Measurements from ENCODE around the gene RUSC1. TPM values are rescaled to one million over a fixed set of nuclear protein-coding genes. Genes with fewer than 3 reads are reported as not detected.

The RUSC1 gene
- total RNA-seq, 1 experiment from 2014 or later = 69.2 TPM

DNA sequence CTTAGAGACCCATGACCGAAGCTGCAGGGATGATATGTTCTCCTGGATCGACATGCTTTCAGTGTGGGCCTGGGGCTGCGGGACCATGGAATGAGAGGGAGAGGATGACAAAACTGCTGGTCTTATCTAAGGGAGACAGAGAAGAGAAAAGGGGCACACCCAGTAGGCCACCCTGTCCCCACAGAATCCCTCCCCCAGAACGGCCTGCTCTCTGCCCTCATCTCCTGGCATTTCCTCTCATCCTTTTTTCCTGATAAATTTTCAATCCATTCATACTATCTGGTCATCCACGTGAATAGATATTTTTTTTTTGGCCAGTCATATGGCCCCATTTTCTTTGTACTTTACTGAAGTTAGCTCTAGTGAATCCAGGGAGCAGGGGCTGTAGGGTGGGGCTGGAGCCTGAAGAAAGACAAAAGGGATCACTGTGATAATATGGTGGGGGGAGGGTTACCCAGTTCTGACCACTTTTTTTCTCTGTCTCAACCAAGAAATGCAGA lies 19.3 kb upstream of the RUSC1 start, which contains the start of gene PKLR:
TSS of gene PKLR (minus strand) at position 97 of the 500 bp plus-strand sequence. CDS start at position 54, 43 bp downstream.
- ChIA-PET RAD21 (ENCODE audit: low non-redundant PET in 1 of 2, low total read pairs in 2 of 2, uncharacterized antibody in 2 of 2, unreplicated experiment in 2 of 2) (interaction anchor here in 1 of 2 experiments (0.7 kb wide), 1 partner anchor 343 kb away, joined by 3 read pairs; no protein-coding TSS in a partner anchor), CTCF (no interaction called here), POLR2A (no interaction called here)
- Histone ChIP-seq H3K9me3 (ENCODE audit: control insufficient read depth in 1 of 2, insufficient read depth in 1 of 2, low read depth in 1 of 2, low read length in 2 of 2) (no peaks in the 10 kb centered on the region), H3K9ac (ENCODE audit: low read length) (no peak within 1 kb of the TSS), H3K4me3 (replicated peaks in 1 of 2; ENCODE audit: low read depth in 1 of 2, low read length in 2 of 2) (no peak within 1 kb of the TSS), H3K27ac (ENCODE audit: low read depth, low read length) (no peak within 1 kb of the TSS), H3K36me3 (ENCODE audit: control insufficient read depth in 1 of 2, insufficient read depth in 2 of 2, low read length in 2 of 2) (no peaks in the 10 kb centered on the region), H2AFZ (ENCODE audit: low read depth, low read length, poor library complexity, severe bottlenecking) (no peak within 1 kb of the TSS), H3K27me3 (ENCODE audit: insufficient read depth, low read length) (no peaks in the 10 kb centered on the region), H3K79me2 (ENCODE audit: insufficient read depth, low read length) (no peaks in the 10 kb centered on the region), H3K4me1 (ENCODE audit: control insufficient read depth in 1 of 2, insufficient read depth in 2 of 2, low read length in 2 of 2) (peaks cover 0 to 7% of the 10 kb centered on the region in 2 experiments; a peak in 3 of 4 replicates), H3K9me2 (ENCODE audit: insufficient read depth) (no peaks in the 10 kb centered on the region), H3K4me2 (ENCODE audit: low read length) (no peak within 1 kb of the TSS), H4K20me1 (ENCODE audit: insufficient read depth) (no peaks in the 10 kb centered on the region)
- intact Hi-C loops (cut with micrococcal nuclease) = no loop called here
- no TSS peak for BruUV-seq (replicated peaks)
- DNase-seq (ENCODE audit: low read depth, low spot score) (no peak), ATAC-seq (no peak)
- TF ChIP-seq ZNF274 (IDR thresholded peaks at IDR 0.05; ENCODE audit: low read depth, low read length) (no peak), SRF (IDR thresholded peaks at IDR 0.05; ENCODE audit: low read depth) (no peak), SIN3A (IDR thresholded peaks at IDR 0.05; ENCODE audit: low read depth) (no peak), TCF7L2 (IDR thresholded peaks at IDR 0.05; ENCODE audit: borderline replicate concordance, extremely low read depth, insufficient read depth, insufficient read length) (no peak)

- TF ChIP-seq JUND (IDR thresholded peaks at IDR 0.05) = no peak
- no peak for TF ChIP-seq EZH2 (IDR thresholded peaks at IDR 0.05)
- no peak for TF ChIP-seq POLR2A (IDR thresholded peaks at IDR 0.05; ENCODE audit: borderline replicate concordance, extremely low read depth, insufficient read depth, insufficient read length)
- TF ChIP-seq EZH2phosphoT487 (IDR thresholded peaks at IDR 0.05; ENCODE audit: borderline replicate concordance) = no peak
- no peak for TF ChIP-seq SRF (IDR thresholded peaks at IDR 0.05; ENCODE audit: low read depth)
- TF ChIP-seq, protein P1, sequence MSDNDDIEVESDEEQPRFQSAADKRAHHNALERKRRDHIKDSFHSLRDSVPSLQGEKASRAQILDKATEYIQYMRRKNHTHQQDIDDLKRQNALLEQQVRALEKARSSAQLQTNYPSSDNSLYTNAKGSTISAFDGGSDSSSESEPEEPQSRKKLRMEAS (IDR thresholded peaks at IDR 0.05) = no peak
- no peak for TF ChIP-seq ELF1 (IDR thresholded peaks at IDR 0.05; ENCODE audit: borderline replicate concordance, low read depth)
- H3K9me3 ChIP-seq (ENCODE audit: control insufficient read depth in 1 of 2, insufficient read depth in 1 of 2, low read depth in 1 of 2, low read length in 2 of 2) = no peaks in the 10 kb centered on the region
- ChIA-PET POLR2A (no interaction called here), CTCF (no interaction called here), RAD21 (ENCODE audit: low non-redundant PET in 1 of 2, low total read pairs in 2 of 2, uncharacterized antibody in 2 of 2, unreplicated experiment in 2 of 2) (no interaction called here)
- H3K27ac ChIP-seq (ENCODE audit: low read depth, low read length) = no peak overlapping the region
- ATAC-seq (no peak), DNase-seq (ENCODE audit: low read depth, low spot score) (no peak)
- no peaks in the 10 kb centered on the region for H3K36me3 ChIP-seq (ENCODE audit: control insufficient read depth in 1 of 2, insufficient read depth in 2 of 2, low read length in 2 of 2)
- no peak overlapping the region for H2AFZ ChIP-seq (ENCODE audit: low read depth, low read length, poor library complexity, severe bottlenecking)
- H3K27me3 ChIP-seq (ENCODE audit: insufficient read depth, low read length) = no peaks in the 10 kb centered on the region
- H3K9me2 ChIP-seq (ENCODE audit: insufficient read depth) = no peaks in the 10 kb centered on the region
- intact Hi-C loops (cut with micrococcal nuclease) = loop anchor here (5.0 kb wide), 1 partner anchor 52 kb away; no protein-coding TSS in a partner anchor
- H3K4me3 ChIP-seq (replicated peaks in 1 of 2; ENCODE audit: low read depth in 1 of 2, low read length in 2 of 2) = no peak overlapping the region
- no peak overlapping the region for H3K9ac ChIP-seq (ENCODE audit: low read length)
- BruUV-seq (replicated peaks) = no TSS peak
- H3K4me2 ChIP-seq (ENCODE audit: low read length) = no peak overlapping the region
- peaks cover 5 to 20% of the 10 kb centered on the region in 2 experiments; a peak in 3 of 4 replicates for H3K4me1 ChIP-seq (ENCODE audit: control insufficient read depth in 1 of 2, insufficient read depth in 2 of 2, low read length in 2 of 2)
- H3K79me2 ChIP-seq (ENCODE audit: insufficient read depth, low read length) = peaks cover 10% of the 10 kb centered on the region
- no peaks in the 10 kb centered on the region for H4K20me1 ChIP-seq (ENCODE audit: insufficient read depth)
Observed at GRCh38 chr1:155304558-155305063, 16.1 kb upstream of the RUSC1 start.

All from HCT116 (cell line).